Kidney glomerular epithelial cell (primary cell): ENCODE results near the gene TOMM70.
A peak's percentile ranks its signal among the peaks of the same experiment; 100 is the strongest.
"Not testable (repeated sequence)": the region's sequence is repeated elsewhere in the genome, so short reads cannot be mapped to it uniquely, and the experiment has no call there.

Experiments
- DNase-seq: peaks from one replicate; lab custom pipeline; 2025; lab: John Stamatoyannopoulos, UW

Gene TOMM70

GRCh38 chr3:100361897-100362296 lies 39.0 kb downstream of the TOMM70 start:
- no peak for DNase-seq

DNA sequence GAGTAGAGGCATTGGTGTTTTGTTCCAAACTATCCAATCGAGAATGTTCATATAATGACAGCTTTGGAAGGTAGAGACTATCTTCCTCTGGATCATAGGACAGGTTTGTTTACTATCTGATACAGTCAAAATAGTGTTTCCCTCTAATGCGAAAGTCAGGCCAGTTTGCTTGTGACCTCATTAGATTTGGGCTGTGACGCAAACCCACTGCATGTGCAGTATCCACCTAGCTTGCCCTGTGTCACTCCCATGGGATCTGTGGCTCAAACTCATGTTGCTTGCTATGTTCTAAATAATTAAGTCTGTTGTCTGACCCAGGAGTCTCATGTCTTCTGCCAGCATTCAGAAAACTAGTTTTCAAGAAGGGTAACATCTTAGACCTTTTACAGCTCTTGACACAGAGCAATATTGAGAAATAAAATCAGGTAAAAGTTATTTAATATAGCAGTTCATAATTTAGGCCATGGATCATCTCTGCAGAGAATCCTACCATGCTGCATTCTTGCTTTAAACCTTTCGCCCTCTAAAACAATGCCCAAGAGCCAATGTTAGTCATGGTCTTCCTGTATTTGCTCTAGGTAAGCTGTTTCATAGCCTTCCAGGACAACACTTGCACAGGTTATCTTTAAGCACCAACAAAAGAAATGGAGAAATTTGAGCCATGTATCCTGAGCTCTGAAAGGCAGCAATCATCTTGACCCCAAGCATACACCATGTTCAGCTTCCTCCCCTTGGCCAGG lies 40.0 kb downstream of the TOMM70 start:
- no peak for DNase-seq

DNA sequence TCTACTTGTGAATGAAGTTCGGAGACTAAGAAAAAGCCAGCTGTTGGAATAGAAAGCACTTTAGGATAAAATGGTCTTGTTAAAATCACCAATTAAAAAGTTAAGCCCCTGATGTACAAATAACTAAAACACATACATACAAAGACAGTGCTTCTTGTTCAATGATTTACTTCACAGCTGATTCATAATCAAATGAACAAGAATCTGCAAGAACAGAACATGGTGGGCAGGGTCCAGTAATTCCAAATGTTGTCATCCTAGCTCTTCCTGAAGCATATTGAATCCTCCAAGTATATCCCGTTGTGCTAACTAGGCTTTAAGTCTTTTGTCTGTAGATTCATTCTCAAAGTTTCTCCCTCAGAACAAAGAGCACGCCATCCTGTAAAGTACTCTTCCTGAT lies 41.9 kb downstream of the TOMM70 start:
- DNase-seq = no peak

- no peak for DNase-seq
Observed at GRCh38 chr3:100358413-100358812, 42.5 kb downstream of the TOMM70 start.

GRCh38 chr3:100354850-100355249 lies 46.0 kb downstream of the TOMM70 start:
- no peak for DNase-seq

DNA sequence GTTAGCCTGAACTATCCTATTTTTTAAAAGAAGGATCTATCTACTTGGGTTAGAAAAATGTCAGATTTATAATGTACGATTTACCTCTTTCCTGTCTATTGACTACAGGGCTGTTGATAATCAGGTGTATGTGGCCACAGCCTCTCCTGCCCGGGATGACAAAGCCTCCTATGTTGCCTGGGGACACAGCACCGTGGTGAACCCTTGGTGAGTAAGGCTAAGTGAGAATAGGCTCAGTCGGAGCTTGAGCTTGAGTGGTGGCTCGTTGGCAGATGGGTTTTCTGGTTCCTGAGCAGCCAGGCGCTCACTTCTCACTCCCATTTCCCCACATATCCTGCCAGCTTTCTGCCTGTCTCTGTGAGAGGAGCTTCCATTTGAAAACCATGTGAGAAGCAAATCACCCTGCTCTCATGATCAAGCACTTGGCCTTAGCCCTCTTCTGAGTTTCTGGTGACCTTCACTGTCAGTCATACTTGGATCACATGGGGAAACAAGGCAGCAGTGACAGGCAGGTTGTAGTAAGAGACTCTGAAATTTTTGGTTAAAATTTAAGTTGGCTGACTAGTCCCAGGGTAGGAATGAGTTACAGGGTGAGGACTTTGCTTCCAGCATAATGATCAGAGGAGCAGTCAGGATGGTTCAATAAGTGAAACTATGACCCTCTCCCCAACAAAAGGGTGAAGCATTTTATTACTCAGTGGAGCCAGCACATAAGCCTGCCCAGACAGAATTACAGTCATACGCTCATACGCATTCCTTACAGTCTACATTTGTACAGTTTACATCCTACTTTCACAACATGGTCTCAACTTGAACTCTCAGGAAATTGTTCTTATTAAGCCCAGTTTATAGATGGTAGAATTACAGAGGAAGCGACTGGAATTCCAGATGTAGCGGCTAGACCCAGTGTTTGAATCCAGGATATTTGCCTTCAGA lies 48.3 kb downstream of the TOMM70 start:
- no peak for DNase-seq

- DNase-seq = not testable (repeated sequence)
Observed at GRCh38 chr3:100351770-100352169, 49.1 kb downstream of the TOMM70 start.

DNA sequence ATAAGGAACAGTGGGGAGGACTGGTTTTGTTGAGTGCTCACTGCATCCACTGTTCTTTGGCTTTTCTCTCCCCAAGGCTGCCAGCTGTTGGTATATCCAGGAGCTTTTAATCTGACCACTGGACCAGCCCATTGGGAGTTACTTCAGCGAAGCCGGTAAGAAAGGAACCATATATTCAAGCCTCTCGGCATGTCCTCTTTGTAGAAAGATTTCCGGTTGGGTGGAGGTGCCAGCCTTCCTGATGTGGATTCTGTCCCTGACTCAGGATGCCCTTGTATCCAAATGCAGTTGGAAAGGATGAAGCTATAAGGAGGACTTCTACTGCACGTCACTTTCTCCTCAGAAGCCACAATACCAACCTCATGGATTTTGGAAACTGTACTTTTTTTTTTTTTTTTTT lies 52.2 kb downstream of the TOMM70 start:
- DNase-seq = no peak

DNA sequence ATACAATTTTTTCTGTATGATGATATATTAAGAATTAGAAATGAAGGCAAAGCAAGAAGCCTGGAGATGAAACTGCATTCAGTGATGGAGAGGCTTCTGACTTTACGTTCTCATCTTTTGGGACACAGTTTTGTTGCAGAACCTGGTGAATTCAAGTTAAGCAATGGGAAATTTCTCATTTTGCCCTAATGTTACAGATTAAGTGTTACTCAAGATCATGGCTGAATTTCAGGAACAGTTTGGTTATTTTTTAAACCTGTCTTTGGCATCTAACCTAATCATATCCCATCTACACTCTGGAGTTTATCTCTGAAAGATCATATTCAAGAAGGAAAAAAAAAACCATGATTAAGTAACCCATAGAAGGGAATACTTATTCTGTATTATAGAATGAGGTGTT lies 60.4 kb downstream of the TOMM70 start:
- no peak for DNase-seq

GRCh38 chr3:100339786-100340185 lies 61.1 kb downstream of the TOMM70 start:
- DNase-seq = no peak

GRCh38 chr3:100338911-100339310 lies 62.0 kb downstream of the TOMM70 start:
- DNase-seq = no peak

DNA sequence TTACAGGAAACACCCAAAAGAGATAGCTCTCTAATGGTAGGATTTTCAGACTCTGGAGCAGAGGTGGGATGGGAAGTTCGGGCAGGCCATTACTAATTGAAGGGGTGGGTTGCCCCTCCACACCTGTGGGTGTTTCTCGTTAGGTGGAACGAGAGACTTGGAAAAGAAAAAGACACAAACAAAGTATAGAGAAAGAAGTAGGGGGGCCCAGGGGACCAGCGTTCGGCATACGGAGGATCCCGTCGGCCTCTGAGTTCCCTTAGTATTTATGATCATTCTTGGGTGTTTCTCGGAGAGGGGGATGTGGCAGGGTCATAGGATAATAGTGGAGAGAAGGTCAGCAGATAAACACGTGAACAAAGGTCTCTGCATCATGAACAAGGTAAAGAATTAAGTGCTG lies 64.7 kb downstream of the TOMM70 start:
- not testable (repeated sequence) for DNase-seq

- DNase-seq = no peak
Observed at GRCh38 chr3:100335434-100335833, 65.5 kb downstream of the TOMM70 start.

DNA sequence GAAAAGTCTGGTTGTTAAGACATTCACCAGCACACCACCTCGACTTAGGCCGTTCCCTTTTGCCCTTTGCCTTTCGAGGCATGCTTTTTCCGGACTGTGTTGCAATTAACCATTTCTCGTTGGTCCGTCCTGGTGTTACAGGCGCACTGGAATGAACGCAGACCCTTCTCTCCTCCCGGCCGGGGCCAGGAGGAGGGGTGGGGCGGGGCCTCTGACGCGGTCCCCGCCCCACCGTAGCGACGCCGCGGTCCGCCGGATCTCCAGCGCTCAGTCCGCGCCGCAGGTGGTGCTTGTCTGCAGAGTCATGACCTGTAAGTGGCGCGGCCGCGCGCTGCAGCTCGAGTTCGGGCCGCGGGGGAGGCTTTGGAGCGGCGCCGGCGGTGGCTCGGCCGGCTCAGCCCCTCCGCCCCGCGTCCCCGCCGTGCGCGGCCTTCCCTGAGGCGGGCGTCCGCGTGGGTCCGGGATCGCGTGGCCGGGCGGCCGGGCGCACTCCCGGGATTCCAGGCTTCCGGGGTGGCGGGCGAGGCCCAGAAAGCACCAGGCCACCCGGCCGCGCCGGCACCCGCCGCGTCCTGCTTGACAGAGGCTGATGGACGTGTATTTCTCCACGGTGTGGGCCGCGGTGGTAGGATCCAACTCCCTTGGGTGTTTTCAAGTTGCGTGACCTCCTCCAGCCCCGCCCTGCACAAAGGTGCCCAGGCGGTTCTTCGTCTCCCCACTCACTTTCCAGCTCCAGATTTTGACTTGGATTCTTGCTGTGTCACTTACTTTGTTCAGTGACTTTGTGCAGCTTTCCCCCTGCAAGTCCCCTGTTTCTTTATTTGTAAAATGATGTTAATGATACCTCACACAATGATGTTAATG lies 66.2 kb downstream of the TOMM70 start, which contains the start of gene NIT2:
TSS of gene NIT2 (plus strand) at position 270 of the 864 bp plus-strand sequence. CDS start at position 305, 35 bp downstream.
- DNase-seq = peak; percentile 43

DNA sequence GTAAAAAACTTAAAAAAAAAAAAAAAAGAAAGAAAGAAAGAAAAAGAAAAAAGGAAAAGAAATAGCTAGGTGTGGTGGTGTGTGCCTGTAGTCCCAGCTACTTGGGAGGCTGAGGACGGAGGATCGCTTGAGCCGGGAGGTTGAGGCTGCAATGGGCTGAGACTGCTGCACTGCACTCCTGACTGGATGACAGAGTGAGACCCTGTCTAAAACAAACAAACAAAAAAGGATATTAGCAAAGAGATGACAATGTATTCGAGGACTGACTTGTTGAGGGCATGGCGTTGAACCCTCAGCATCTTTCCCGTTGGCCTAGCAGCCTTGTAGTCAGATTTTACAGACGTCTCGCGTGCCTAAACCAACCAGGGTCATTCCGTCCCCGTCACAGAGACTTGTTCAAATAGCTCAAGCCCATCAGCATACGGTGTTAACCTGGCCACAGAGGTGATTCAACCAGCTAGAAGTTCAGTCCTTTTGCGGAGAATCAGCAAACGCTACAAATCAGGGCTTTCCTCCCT lies 66.9 kb downstream of the TOMM70 start:
- no peak for DNase-seq

DNA sequence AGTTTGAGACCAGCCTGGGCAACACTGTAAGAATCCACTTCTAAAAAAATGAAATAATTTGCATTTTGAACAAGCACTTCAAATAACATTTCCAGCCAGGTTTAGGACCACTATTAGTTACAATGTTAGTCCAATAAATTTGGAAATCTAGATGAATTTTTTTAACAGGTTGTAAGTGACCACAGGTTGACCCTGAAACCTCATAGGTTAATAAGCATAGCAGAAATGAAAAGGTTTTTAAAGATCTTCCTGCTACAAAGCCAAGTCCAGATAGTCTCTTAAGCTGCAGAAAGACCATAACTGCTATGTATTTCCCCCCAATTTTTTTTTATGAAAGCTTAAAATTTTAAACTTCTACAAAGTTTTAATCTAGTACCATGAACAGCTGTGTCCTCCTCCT lies 67.8 kb downstream of the TOMM70 start:
- DNase-seq = no peak

DNA sequence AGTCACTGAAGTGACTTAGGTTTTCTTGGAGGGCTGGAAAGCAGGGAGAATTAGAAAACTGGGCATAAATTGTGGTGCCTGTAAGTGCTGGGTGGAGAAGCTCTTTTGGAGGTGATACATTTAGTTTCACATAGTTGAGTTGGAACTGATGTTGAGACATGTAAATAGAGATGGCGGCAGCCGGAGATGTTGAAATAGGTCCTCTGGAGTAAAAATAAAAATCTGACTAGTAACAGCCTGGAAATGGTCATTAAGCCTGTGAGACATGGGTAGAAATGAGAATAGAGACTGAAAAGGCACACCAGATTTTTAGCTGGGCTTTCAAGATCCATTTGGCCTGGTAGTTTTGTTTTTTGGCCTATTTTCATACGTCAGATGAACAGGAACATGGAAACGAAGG lies 69.2 kb downstream of the TOMM70 start:
- DNase-seq = no peak

GRCh38 chr3:100330651-100331050 lies 70.2 kb downstream of the TOMM70 start:
- DNase-seq = no peak

- DNase-seq = no peak
Observed at GRCh38 chr3:100329800-100330489, 70.9 kb downstream of the TOMM70 start.

DNA sequence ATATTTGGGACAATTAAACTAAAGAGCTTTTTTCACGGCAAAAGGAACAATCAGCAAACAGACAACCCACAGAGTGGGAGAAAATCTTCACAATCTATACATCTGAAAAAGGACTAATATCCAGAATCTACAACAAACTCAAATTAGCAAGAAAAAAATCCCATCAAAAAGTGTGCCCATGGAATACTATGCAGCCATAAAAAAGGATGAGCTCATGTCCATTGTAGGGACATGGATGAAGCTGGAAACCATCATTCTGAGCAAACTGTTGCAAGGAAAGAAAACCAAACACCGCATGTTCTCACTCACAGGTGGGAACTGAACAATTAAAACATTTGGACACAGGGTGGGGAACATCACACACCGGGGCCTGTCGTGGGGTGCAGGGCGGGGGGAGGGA lies 73.5 kb downstream of the TOMM70 start:
- not testable (repeated sequence) for DNase-seq

DNA sequence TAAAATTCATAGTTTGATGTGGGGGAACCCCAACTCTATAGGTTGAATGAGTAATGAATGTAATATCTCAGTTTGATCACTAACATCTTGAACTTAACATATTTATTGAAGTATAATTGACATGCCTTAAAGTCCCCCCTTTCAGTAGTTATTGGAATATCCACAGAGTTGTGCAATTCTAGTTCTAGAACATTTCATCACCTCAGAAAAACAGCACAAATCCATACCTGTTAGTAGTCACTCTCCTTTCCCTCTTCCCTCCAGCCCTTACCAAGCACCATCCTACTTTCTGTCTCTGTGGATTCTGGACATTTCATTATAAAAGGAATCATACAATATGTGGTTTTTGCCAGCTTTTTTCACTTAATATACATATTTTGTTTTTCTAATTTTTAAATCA lies 75.1 kb downstream of the TOMM70 start:
- no peak for DNase-seq
